Measurements from ENCODE around the gene DCAF7.

Gene DCAF7

GRCh38 chr17:63524051-63524450 lies 26.2 kb upstream of the DCAF7 start:
- no peak for DNase-seq (ENCODE audit: low read depth)
- no peak overlapping the region for H3K4me3 ChIP-seq (ENCODE audit: low read depth, low read length)
- TF ChIP-seq, protein P1, sequence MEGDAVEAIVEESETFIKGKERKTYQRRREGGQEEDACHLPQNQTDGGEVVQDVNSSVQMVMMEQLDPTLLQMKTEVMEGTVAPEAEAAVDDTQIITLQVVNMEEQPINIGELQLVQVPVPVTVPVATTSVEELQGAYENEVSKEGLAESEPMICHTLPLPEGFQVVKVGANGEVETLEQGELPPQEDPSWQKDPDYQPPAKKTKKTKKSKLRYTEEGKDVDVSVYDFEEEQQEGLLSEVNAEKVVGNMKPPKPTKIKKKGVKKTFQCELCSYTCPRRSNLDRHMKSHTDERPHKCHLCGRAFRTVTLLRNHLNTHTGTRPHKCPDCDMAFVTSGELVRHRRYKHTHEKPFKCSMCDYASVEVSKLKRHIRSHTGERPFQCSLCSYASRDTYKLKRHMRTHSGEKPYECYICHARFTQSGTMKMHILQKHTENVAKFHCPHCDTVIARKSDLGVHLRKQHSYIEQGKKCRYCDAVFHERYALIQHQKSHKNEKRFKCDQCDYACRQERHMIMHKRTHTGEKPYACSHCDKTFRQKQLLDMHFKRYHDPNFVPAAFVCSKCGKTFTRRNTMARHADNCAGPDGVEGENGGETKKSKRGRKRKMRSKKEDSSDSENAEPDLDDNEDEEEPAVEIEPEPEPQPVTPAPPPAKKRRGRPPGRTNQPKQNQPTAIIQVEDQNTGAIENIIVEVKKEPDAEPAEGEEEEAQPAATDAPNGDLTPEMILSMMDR (IDR thresholded peaks at IDR 0.05; ENCODE audit: control insufficient read depth, extremely low read depth, insufficient read depth) = no peak

- TF ChIP-seq, protein P1 (IDR thresholded peaks at IDR 0.05; ENCODE audit: control insufficient read depth, extremely low read depth, insufficient read depth) = no peak
- H3K4me3 ChIP-seq (ENCODE audit: low read depth, low read length) = no peak overlapping the region
- no peak for DNase-seq (ENCODE audit: low read depth)
Observed at GRCh38 chr17:63525190-63525946, 24.9 kb upstream of the DCAF7 start.

- H3K4me3 ChIP-seq (ENCODE audit: low read depth, low read length) = no peak overlapping the region
- TF ChIP-seq, protein P1 (IDR thresholded peaks at IDR 0.05; ENCODE audit: control insufficient read depth, extremely low read depth, insufficient read depth) = no peak
- DNase-seq (ENCODE audit: low read depth) = no peak
Observed at GRCh38 chr17:63526861-63527260, 23.4 kb upstream of the DCAF7 start.

GRCh38 chr17:63528183-63528582 lies 22.1 kb upstream of the DCAF7 start:
- no peak for DNase-seq (ENCODE audit: low read depth)
- TF ChIP-seq, protein P1 (IDR thresholded peaks at IDR 0.05; ENCODE audit: control insufficient read depth, extremely low read depth, insufficient read depth) = no peak
- no peak overlapping the region for H3K4me3 ChIP-seq (ENCODE audit: low read depth, low read length)

- no peak for DNase-seq (ENCODE audit: low read depth)
- TF ChIP-seq, protein P1 (IDR thresholded peaks at IDR 0.05; ENCODE audit: control insufficient read depth, extremely low read depth, insufficient read depth) = no peak
- no peak overlapping the region for H3K4me3 ChIP-seq (ENCODE audit: low read depth, low read length)
Observed at GRCh38 chr17:63529711-63530556, 20.3 kb upstream of the DCAF7 start.

DNA sequence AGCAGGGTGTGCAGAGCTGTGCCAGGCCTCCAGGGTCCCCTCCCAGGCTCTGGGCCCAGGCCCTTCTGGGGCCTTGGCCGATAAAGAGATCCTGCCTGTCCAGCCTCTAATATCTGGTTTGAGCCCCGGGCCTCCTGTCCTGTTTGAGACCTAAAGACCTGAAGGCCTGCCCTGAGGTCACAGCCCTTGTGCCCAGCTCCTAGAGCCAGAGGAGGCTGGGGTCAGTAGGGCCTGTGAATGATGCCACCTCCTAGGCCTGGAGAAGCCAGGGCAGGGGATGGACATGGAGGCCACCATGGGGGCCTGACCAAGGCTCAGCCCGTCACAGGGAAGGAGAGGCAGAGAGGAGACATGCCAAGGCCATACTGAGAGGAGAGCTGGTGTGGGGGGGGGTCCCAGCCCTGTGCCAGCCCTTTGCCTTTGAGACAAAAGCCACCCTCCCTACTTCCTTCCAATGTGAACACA lies 19.7 kb upstream of the DCAF7 start:
- H3K4me3 ChIP-seq (ENCODE audit: low read depth, low read length) = no peak overlapping the region
- TF ChIP-seq, protein P1 (IDR thresholded peaks at IDR 0.05; ENCODE audit: control insufficient read depth, extremely low read depth, insufficient read depth) = no peak
- no peak for DNase-seq (ENCODE audit: low read depth)
